ENCODE data around the gene SLCO3A1. TPM values are rescaled to one million over a fixed set of nuclear protein-coding genes. Genes with fewer than 3 reads are reported as not detected.

Gene SLCO3A1
- total RNA-seq, 3 donors from 2014 or later, result 13.4 to 23.8 (median 14.3) TPM

GRCh38 chr15:91927585-91927984 lies 74.1 kb downstream of the SLCO3A1 start:
- TF ChIP-seq, protein P1, sequence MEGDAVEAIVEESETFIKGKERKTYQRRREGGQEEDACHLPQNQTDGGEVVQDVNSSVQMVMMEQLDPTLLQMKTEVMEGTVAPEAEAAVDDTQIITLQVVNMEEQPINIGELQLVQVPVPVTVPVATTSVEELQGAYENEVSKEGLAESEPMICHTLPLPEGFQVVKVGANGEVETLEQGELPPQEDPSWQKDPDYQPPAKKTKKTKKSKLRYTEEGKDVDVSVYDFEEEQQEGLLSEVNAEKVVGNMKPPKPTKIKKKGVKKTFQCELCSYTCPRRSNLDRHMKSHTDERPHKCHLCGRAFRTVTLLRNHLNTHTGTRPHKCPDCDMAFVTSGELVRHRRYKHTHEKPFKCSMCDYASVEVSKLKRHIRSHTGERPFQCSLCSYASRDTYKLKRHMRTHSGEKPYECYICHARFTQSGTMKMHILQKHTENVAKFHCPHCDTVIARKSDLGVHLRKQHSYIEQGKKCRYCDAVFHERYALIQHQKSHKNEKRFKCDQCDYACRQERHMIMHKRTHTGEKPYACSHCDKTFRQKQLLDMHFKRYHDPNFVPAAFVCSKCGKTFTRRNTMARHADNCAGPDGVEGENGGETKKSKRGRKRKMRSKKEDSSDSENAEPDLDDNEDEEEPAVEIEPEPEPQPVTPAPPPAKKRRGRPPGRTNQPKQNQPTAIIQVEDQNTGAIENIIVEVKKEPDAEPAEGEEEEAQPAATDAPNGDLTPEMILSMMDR (IDR thresholded peaks at IDR 0.05), result no peak
- no peak for DNase-seq
- Histone ChIP-seq H3K4me1 (ENCODE audit: low read depth) (peaks cover 16% of the 10 kb centered on the region), H3K4me3 (no peak overlapping the region), H3K9me3 (no peaks in the 10 kb centered on the region), H3K36me3 (ENCODE audit: low read depth) (no peaks in the 10 kb centered on the region)
- intact Hi-C loops (cut with DNase I, micrococcal nuclease), result no loop called here
- no peak for ATAC-seq

DNA sequence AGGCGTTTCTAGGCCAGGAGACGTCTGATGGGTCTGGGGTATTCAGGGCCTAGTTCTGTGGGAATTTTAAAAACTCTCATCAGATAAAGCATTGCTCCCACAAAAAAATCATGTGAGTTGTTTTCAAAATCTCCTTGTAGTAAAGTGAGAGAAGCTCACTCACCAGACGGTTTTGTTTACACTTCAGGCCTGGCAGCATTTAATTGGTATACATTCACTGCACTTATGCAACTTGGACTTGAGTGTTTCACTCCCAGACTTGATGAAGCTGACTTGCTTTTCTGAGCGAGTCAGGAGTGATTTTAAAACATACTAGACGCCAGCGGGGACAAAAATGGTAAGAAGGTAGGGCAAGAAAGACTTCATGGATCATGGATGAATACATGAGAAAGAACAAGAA lies 75.2 kb downstream of the SLCO3A1 start:
- TF ChIP-seq, protein P1 (IDR thresholded peaks at IDR 0.05), result no peak
- DNase-seq (no peak), ATAC-seq (peak; percentile 66)
- H3K4me1 ChIP-seq (ENCODE audit: low read depth), result peaks cover 14% of the 10 kb centered on the region
- no peak overlapping the region for H3K4me3 ChIP-seq
- no peaks in the 10 kb centered on the region for H3K36me3 ChIP-seq (ENCODE audit: low read depth)
- intact Hi-C loops (cut with DNase I, micrococcal nuclease), result no loop called here
- no peaks in the 10 kb centered on the region for H3K9me3 ChIP-seq

DNA sequence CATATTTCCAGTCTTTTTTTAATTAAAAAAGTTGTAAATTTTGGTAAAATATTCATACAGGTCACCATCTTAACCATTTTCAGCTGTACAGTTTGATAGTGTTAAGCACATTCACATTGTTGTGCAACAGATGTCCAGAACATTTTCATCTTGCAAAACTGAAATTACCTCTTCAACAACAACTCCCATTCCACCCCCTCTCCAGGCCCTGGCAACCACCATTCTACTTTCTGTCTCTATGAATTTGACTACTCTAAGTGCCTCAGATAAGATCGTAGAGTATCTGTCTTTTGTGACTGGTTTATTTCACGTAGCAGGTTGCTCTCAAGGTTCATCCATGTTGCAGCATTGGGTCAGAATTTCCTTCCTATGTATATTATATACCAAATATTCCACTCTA lies 76.0 kb downstream of the SLCO3A1 start:
- Histone ChIP-seq H3K4me3 (no peak overlapping the region), H3K4me1 (ENCODE audit: low read depth) (peaks cover 14% of the 10 kb centered on the region), H3K36me3 (ENCODE audit: low read depth) (no peaks in the 10 kb centered on the region), H3K9me3 (no peaks in the 10 kb centered on the region)
- ATAC-seq (no peak), DNase-seq (no peak)
- TF ChIP-seq, protein P1 (IDR thresholded peaks at IDR 0.05), result no peak
- intact Hi-C loops (cut with DNase I, micrococcal nuclease), result no loop called here

DNA sequence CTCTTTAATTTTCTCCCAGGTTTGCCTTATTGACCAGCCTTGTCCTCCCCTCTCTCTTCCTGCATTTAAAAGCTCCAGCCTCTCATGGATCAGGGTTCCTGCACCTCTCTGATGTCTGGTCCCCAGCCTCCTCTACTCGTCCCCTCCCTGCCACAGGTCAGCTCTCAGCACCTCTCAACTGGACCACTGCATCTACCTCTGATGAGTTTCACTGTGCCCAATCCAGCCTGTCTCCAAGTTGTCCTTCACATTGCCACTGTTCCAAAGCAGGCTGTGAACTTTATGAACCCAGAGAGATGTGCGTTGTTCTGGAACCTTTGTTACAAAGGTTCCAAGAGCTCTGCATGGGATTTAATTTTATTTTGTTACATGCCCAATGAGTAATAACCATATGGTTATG lies 76.6 kb downstream of the SLCO3A1 start:
- DNase-seq, result no peak
- Histone ChIP-seq H3K9me3 (no peaks in the 10 kb centered on the region), H3K4me3 (no peak overlapping the region), H3K36me3 (ENCODE audit: low read depth) (no peaks in the 10 kb centered on the region), H3K4me1 (ENCODE audit: low read depth) (peaks cover 14% of the 10 kb centered on the region)
- TF ChIP-seq, protein P1 (IDR thresholded peaks at IDR 0.05), result no peak
- no peak for ATAC-seq
- intact Hi-C loops (cut with DNase I, micrococcal nuclease), result no loop called here

- Histone ChIP-seq H3K9me3 (no peaks in the 10 kb centered on the region), H3K4me3 (no peak overlapping the region), H3K4me1 (ENCODE audit: low read depth) (peaks cover 17% of the 10 kb centered on the region), H3K36me3 (ENCODE audit: low read depth) (no peaks in the 10 kb centered on the region)
- ATAC-seq (no peak), DNase-seq (no peak)
- TF ChIP-seq, protein P1 (IDR thresholded peaks at IDR 0.05), result no peak
- intact Hi-C loops (cut with DNase I, micrococcal nuclease), result no loop called here
These were observed 82.8 kb downstream of the SLCO3A1 start for GRCh38 chr15:91936182-91936775.

- TF ChIP-seq, protein P1 (IDR thresholded peaks at IDR 0.05), result no peak
These were observed 83.4 kb downstream of the SLCO3A1 start for GRCh38 chr15:91936927-91937326.

More at GRCh38 chr15:91936927-91937326, 83.4 kb downstream of the SLCO3A1 start:
- DNase-seq (no peak), ATAC-seq (no peak)
- H3K9me3 ChIP-seq, result no peaks in the 10 kb centered on the region
- H3K4me1 ChIP-seq (ENCODE audit: low read depth), result peaks cover 23% of the 10 kb centered on the region
- no peak overlapping the region for H3K4me3 ChIP-seq
- no peaks in the 10 kb centered on the region for H3K36me3 ChIP-seq (ENCODE audit: low read depth)
- intact Hi-C loops (cut with DNase I, micrococcal nuclease), result no loop called here

All from mucosa of descending colon (tissue), 3 donors.